Measurements from ENCODE around the gene TSPAN13.

Gene TSPAN13

DNA sequence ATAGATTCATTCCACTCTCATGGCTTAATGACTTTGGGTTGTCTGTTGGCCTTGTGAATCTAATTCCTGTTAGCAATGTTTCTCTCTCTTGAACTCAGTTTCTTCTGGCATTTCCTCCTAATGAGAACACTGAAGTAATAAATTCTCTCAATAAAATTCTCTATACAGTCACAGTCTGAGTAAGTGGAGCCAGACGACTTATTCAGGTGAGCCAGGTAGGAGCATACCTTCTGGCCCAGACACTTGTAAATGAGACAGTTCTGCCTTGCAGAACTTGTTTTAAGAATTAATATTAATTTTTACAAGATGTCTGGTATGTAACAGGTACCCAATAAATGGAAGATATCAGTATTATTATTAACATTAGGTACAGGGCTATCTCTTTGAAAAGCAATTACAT lies 79.8 kb downstream of the TSPAN13 start:
- H3K4me1 Mint-ChIP-seq = no peaks in the 10 kb centered on the region
- peaks cover 12% of the 10 kb centered on the region for H3K9me3 Mint-ChIP-seq
- no peak for DNase-seq
- no peaks in the 10 kb centered on the region for H3K36me3 Mint-ChIP-seq (ENCODE audit: low read depth)
- no peak overlapping the region for H3K27ac Mint-ChIP-seq
- no peak for ATAC-seq
- H3K27me3 Mint-ChIP-seq = peaks cover 5% of the 10 kb centered on the region
- no peak overlapping the region for H3K4me3 Mint-ChIP-seq

Measured in activated naive CD8-positive, alpha-beta T cell treated with anti-CD3 and anti-CD28 coated beads, Interleukin-2, amount 50 U/mL, for 24 hours (primary cell).